ENCODE measurements around the gene GPR132.
"Not testable (repeated sequence)": the region's sequence is repeated elsewhere in the genome, so short reads cannot be mapped to it uniquely, and the experiment has no call there.

The GPR132 gene

GRCh38 chr14:105090493-105091053 is 25.3 kb upstream of the GPR132 start:
- DNase-seq: peak; percentile 81 to 85

DNA sequence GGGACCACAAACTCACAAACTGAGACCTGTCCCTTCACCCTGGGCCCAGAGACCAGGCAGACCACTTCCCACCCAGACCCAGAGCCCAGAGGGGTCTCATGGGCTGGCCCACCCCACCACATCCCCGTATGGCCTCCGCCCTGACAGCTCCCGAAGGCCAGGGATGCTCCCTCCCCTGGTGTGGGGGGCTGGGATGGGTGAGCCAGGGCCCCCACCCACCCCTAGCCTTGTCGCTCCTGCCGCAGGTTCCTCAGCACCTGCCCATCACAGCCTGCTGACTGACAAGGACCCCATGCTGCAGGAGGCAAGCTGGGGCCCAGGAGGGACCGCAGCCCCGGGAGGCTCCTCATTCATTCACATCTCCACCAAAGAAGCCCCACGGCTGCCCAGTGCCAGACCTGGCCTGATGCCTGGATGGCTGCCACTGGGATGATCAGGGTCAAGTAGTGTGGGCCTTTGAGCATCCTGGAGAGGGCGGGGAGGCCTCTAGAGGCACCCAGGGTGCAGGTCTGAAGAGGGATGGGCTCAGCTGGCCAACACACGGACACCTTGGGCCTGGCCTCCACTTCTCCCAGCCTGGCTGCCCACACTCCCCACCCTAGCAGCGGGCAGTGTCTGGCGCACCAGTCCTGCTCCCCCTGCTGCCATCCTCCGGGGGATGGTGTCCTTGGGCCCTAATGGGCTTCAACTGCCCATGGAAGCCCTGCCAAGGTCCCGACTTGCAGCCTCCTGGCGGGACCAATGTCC is 24.7 kb upstream of the GPR132 start:
- DNase-seq: no peak

- DNase-seq: no peak
These were observed 23.8 kb upstream of the GPR132 start for GRCh38 chr14:105088812-105089745.

- DNase-seq: no peak
These were observed 23.0 kb upstream of the GPR132 start for GRCh38 chr14:105087963-105088811.

- DNase-seq: no peak
These were observed 22.2 kb upstream of the GPR132 start for GRCh38 chr14:105087308-105087962.

GRCh38 chr14:105086833-105087307 is 21.6 kb upstream of the GPR132 start:
- DNase-seq: peak; percentile 88

GRCh38 chr14:105085766-105086165 is 20.5 kb upstream of the GPR132 start:
- DNase-seq: no peak

GRCh38 chr14:105084741-105085571 is 19.7 kb upstream of the GPR132 start:
- no peak for DNase-seq

DNA sequence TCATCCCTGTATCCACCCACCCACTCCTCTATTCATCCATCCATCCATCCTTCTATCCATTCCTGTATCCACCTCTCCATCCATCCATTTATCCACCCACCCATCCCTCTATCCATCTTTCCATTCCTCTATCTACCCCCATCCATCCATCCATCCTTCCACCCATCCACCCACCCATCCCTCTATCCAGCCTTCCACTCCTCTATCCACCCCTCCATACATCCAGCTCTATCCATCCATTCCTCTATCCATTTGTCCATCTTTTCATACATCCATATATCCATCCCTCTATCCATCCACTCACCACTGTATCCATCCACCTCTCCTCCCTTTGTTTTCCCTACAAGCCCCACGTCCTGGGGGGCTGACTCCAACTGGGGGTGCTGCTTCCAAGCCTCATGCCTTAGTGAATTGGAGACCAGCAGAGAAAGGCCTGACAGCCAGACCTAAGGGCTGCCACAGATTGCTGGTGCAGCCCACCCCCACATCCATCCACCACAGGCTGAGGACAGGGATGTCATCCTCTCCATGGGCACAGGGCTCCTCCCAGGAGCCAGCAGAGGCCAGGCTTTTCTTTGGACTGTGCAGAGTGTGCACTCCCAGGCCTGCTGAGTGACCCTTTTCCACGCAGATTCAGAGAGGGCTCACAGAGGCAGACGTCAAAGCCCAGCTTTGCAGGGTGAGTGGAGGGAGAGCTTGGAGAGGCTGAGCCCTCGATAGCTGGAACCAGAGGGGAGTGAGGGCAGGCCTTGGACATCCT is 18.9 kb upstream of the GPR132 start:
- DNase-seq: no peak

- DNase-seq: no peak
These were observed 17.5 kb upstream of the GPR132 start for GRCh38 chr14:105082703-105083102.

DNA sequence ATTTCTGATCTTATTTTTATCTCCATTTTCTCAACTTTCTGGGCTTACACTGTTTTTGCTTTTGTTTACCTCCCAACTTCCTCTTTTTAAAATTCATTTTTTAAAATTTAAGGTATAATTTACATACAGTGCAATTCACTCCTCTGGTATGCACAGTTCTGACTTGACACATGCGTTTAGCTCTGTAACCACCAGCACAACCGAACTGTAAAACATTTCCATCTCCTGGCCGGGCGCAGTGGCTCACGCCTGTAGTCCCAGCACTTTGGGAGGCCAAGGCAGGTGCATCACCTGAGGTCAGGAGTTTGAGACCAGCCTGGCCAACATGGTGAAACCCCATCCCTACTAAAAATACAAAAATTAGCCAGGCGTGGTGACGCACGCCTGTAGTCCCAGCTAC is 16.2 kb upstream of the GPR132 start:
- DNase-seq: not testable (repeated sequence)

- DNase-seq: no peak
These were observed 14.9 kb upstream of the GPR132 start for GRCh38 chr14:105080161-105080560.

DNA sequence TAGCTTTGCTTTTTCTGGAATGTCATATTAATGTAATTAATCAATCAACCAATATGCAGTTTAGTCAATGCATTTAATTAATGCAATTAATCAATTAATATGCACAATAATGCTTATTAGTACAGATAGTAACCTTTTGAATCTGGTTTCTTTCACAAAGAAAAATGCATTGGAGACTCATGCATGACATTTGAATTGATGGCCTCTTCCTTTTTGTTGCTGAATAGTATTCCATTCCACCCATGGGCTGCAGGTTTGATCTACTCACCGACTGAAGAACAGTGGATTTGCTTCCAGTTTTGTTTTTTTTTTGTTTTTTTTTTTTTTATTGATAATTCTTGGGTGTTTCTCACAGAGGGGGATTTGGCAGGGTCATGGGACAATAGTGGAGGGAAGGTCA is 13.1 kb upstream of the GPR132 start:
- DNase-seq: no peak

DNA sequence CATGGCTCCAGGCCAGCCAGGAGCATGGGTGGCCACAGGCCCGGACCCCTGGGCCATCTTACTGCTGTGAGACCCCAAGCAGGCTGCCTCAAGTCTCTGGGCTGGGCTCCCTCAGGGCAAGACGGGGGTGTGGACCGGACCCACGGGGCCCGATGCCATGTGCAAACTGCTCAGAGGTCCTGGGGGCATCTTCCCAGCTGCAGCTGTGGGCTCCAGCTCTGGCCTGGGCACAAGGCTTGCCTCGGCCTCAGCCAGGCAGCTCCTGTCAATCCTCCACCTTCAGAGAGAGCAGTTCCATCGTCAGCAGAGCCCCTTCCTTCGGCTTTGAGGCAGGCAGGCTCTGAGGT is 12.4 kb upstream of the GPR132 start:
- no peak for DNase-seq

- DNase-seq: peak in 1 of 2 donors; percentile 41
These were observed 11.8 kb upstream of the GPR132 start for GRCh38 chr14:105076805-105077648.

GRCh38 chr14:105076296-105076804 is 11.1 kb upstream of the GPR132 start:
- DNase-seq: no peak

- DNase-seq: peak in 1 of 2 donors; percentile 74
These were observed 10.4 kb upstream of the GPR132 start for GRCh38 chr14:105075379-105076295.

DNA sequence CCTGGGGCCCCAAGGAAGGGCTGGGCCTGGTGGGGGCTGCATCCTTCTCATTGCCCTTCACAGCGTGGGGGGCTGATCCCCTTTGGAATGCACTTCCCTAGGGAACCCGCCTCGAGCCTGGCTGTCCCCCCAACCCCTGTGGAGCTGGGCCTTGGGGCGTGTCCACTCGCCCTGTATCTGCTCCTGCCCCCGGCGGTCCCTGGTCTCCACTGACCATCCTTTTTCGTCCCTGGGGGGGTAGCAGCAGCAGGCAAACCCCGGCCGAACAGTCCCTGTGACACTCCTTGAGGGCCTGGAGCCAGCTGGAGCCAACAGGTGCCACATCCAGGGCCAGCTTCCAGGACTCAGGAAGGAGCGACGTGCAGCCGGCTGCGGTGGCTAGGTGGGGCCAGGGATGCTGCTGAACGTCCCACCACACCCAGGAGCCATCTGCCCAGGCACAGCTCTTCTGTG is 9.4 kb upstream of the GPR132 start:
- DNase-seq: no peak

All from CD4-positive, alpha-beta T cell treated with Interferon alpha-2 for 1 hour (primary cell).